Subcutaneous adipose tissue (tissue), 4 donors: Measurements from ENCODE around the gene MRPL1. TPM values are rescaled to one million over a fixed set of nuclear protein-coding genes. Genes with fewer than 3 reads are reported as not detected.

Source experiments
- CTCF ChIP-seq: fragments of 450-650 bp; IDR thresholded peaks from one replicate; pipeline ENCODE4 v1.5.1; 2016; ENCODE audit warnings: low read depth, mild to moderate bottlenecking, control low read depth, antibody characterized with exemption, moderate library complexity
- total RNA-seq, 4 donors: library from RNA; depleted of rRNA; stranded (reverse); fragments of >200 nt; gene quantifications; one replicate each; pipeline ENCODE4 v1.1.0, GENCODE V29; 2016

MRPL1 gene
- total RNA-seq, 4 donors from 2014 or later = 12.8 to 36.8 (median 25.1) TPM

GRCh38 chr4:77877167-77877566, 14.5 kb downstream of the MRPL1 start:
- no peak for TF ChIP-seq CTCF

GRCh38 chr4:77877771-77878565, 15.3 kb downstream of the MRPL1 start:
- TF ChIP-seq CTCF = no peak

- no peak for TF ChIP-seq CTCF
These were observed 18.2 kb downstream of the MRPL1 start for GRCh38 chr4:77880784-77881183.

GRCh38 chr4:77881460-77882295, 19.0 kb downstream of the MRPL1 start:
- no peak for TF ChIP-seq CTCF

GRCh38 chr4:77893451-77893850, 30.8 kb downstream of the MRPL1 start:
- no peak for TF ChIP-seq CTCF

GRCh38 chr4:77899607-77900006, 37.0 kb downstream of the MRPL1 start:
- no peak for TF ChIP-seq CTCF

GRCh38 chr4:77903186-77903585, 40.6 kb downstream of the MRPL1 start:
- no peak for TF ChIP-seq CTCF
